GF-D8 (cell line): ENCODE measurements around the gene C22orf39.
"Not testable (repeated sequence)": the region's sequence is repeated elsewhere in the genome, so short reads cannot be mapped to it uniquely, and the experiment has no call there.

ENCODE experiments used
- DNase-seq: peaks from one replicate; lab custom pipeline; 2025; lab: John Stamatoyannopoulos, UW

Gene C22orf39

GRCh38 chr22:19454156-19454555 is 6.6 kb upstream of the C22orf39 start:
- DNase-seq: no peak

GRCh38 chr22:19453718-19454117 is 6.2 kb upstream of the C22orf39 start:
- no peak for DNase-seq

- no peak for DNase-seq
Observed at GRCh38 chr22:19451570-19451969, 4.1 kb upstream of the C22orf39 start.

DNA sequence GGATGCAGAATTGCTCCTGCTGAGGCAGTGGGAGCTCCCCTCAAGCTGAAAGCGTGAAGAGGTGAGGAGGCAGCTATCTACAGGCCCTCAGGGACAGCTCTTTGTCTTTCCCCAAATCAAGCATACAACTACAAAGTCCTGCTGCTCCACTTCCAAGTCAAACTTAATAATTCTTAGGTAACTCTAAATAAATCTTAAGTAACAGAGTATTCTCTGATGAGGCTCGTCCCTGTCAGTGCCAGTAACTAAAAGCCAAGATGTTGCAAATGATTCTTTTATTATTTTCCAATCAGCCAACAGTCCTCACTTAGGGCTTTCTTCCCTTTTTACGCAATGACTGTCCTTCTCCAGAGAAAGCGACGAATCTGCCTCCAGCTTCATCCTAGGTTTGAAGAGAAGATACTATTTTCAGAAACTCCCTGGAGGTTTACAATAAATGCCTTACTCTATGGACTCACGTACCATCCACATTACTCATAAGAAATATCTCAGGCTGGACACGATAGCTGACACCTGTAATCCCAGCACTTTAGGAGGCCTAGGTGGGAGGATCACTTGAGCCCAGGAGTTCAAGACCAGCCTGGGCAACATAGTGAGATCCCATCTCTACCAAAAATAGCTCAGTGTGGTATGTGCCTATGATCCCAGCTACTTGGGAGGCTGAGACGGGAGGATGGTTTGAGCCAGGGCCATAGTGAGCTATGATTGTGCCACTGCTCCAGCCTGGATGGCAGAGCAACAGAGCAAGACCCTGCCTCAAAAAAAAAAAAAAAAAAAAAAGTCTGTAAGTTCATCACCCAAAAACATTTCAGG is 3.1 kb upstream of the C22orf39 start:
- DNase-seq: no peak

GRCh38 chr22:19449422-19449767 is 1.9 kb upstream of the C22orf39 start:
- DNase-seq: no peak

GRCh38 chr22:19448739-19449421 is 1.4 kb upstream of the C22orf39 start:
- no peak for DNase-seq

DNA sequence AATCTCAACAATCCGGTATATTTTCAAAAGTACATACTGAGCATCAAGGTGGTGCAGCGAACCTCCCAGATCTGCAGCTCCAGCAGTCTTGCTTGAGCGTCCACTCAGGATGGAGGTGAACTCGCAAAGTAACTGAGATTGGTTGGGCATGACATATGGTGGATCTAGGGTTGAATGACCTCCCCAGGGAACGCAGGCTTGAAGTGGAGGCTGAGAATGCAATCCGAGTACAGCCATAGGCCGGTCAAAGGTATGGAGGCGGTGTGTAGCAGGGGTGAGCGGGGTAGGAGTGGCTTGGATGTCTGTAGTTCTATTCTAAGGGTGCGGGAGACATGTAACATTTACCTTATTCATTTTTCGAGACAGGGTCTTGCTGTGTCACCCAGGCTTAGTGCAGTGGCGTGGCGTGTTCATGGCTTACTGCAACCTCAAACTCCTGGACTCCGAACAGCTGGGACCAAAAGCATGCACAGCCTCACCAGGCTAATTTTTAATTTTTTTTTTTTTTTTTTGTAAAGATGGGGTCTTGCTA is 631 bp upstream of the C22orf39 start:
- no peak for DNase-seq

DNA sequence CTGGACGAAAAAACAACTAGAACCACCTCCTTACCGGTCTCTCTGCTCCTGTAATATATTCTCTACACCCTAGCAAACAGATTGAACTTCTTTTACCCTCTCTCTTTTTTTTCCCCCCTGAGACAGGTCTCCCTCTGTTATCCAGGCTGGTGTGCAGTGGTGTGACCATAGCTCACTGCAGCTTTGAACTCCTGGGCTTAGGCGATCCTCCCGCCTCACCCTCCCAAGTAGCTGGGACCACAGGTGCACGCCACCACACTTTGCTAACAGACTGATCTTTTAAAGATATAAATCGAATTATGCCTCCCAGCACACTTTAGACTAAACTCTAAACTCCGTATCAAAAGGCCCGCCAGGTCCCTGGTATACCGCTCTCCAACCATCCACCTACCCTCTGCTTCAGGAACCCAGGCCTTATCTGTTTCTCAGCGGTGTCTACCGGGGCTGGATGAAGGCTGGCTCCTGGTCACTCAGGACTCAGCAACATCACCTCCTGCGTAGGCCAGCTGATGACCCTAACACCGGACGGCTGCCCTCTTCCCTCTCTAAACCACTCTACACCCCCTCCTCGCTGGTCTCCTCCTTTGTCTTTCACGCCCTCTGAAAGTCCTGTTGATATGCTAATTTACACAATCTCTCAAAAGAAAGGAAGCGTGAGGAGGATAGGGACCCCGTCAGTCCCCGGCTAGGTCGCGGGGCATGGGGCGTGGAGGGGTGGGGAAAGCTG is 745 bp downstream of the C22orf39 start:
- DNase-seq: no peak

DNA sequence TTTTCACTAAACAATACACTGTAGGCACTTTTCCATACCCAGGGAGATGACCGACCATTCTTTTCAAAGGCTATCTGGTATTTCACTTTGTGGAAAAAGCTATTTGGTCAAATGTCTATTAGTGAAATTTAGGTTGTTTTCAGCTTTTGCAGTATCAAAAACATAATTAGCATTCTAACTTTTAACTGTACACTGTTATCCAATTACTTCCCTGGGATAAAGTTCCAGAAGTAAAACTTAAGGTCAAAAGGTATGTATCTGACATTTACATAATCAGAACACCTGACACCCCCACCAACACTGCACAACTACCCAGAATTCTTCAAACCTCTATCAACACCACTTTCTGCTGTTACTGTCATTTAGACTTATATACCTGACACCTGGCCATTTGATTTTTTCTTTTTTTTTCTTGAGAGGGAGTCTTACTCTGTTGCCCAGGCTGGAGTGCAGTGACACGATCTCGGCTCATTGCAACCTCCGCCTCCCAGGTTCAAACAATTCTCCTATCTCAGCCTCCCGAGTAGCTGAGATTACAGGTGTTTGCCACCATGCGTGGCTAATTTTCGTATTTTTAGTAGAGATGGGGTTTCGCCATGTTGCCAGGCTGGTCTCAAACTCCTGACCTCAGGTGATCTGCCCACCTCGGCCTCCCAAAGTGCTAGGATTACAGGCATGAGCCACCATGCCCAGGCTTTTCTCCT is 2.1 kb downstream of the C22orf39 start:
- DNase-seq: not testable (repeated sequence)

- no peak for DNase-seq
Observed at GRCh38 chr22:19443544-19444211, 3.8 kb downstream of the C22orf39 start.

DNA sequence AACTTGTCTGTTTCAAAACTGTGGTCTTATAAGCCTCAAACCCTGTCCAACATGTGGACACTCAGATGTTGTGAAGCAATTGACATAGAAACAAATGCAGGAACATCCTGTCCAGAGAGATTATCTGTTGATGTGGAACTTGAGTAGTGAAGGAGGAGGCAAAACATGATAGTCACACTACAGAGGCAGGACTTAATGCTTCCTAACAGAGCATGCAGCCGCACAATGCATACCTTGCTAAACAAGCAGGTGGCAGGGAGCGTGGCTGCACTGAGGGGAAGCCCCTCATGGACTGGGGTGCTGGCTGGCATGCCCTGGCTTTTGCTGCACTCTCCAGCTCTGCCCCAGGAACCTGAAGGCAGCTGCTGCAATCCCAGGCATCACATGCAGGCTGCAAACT is 5.3 kb downstream of the C22orf39 start:
- no peak for DNase-seq

DNA sequence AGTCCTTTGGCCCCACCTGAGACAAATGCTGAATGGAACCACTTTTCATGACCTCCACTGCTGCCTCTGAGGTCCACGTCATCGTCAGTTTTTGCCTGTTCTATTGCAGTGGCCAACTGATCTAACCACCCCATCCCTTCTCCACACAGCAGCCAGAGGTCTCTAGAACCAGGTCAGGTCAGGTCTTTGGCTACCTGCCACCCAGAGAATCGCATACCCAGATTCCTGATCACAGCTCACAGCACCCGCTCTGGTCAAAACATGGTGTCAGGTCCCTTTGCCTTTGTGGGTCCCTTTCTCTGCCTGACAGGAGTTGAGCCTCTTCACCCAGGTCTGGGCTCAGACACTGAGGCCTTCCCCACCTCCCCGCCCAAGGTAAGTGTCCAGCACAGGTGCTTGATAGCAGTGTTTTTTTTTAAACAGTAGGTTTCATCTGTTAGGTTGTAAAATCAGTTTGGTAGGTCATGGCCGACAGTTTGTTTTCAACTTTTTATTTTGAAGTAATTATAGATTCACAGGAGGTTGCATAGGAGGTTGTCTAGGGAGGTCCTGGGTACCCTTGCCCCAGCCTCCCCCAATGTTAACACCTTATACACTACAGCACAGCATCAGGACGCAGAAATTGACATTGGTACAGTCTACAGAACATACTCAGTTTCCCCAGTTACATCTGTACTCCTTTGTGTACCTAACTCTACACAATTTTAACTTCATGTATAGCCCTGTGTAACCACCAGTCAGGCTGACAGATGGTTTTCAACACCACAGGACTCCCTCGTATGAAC is 6.9 kb downstream of the C22orf39 start:
- no peak for DNase-seq

DNA sequence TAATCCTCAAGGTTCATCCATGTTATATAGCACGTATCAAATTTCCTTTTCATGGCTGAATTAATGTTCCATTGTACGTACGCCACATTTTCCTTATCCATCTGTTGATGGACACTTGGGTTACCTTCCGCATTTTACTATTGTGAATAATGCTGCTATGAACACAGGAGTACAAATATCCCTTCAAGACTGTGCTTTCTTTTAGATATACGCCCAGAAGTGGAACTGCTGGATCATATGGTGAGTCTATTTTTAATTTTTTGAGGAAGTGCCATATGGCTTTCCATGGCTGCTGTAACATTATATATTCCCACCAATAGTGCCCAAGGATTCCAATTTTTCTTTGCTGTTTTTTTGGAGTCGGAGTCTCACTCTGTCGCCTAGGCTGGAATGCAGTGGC is 9.2 kb downstream of the C22orf39 start:
- no peak for DNase-seq

DNA sequence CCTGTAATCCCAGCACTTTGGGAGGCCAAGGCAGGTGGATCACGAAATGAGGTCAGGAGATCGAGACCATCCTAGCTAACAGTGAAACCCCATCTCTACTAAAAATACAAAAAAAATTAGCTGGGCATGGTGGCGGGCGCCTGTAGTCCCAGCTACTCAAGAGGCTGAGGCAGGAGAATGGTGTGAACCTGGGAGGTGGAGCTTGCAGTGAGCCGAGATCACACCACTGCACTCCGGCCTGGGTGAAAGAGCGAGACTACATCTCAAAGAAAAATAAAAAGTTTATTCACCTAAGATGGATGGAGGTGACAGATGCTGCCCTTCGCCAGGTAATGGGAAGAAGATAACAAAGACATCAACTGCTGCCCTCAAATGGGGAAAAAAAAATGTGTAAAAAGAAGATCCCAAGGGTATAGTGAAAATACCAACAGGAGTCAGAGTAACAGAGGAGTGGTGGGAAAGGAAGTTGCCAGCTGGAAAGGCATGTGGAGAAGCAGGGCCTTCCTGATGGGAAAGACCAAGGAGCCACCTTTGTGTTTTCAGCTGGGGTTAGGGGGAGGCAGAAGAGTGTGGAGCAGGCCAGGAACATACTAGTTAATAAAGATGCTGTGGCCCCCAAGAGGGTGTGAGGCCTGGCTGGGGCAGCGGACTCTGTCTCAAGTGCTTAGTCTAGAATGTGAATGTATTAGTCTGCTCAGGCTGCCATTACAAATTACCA is 10.9 kb downstream of the C22orf39 start:
- DNase-seq: not testable (repeated sequence)

GRCh38 chr22:19434829-19435580 is 12.5 kb downstream of the C22orf39 start:
- no peak for DNase-seq

DNA sequence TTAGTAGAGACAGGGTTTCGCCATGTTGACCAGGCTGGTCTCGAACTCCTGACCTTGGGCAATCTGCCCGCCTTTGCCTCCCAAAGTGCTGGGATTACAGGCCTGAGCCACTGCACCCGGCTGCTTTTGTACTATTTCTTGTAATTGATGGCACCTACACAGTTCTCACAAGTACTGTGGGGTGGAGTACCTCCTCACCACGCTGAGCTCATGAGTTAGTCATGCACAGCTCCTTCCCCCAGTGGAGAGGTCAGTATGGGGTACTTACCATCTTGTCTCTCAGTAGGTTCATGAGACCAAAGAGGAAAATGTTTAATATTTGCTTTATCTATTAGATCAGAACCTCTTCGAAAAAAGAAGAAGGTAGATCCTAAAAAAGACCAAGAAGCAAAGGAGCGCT is 13.1 kb downstream of the C22orf39 start:
- DNase-seq: no peak

GRCh38 chr22:19432133-19432851 is 15.2 kb downstream of the C22orf39 start, which contains the start of gene MRPL40:
MRPL40 (plus strand) TSS chr22:19432545; CDS start chr22:19432555, 10 bp downstream.
- peak; percentile 81 for DNase-seq

GRCh38 chr22:19431649-19432132 is 15.8 kb downstream of the C22orf39 start, which contains the start of gene HIRA:
HIRA (minus strand) TSS chr22:19431733; CDS start chr22:19431476, 257 bp downstream.
- DNase-seq: peak; percentile 61
